GM18502 (cell line): ENCODE data around the gene PXK.

Experiments used
- ATAC-seq: cut with Tn5 transposase; IDR thresholded peaks from one replicate; pipeline ENCODE4 v1.9.1; 2021; ENCODE audit warnings: mild to moderate bottlenecking; ENCODE audit not compliant: unreplicated experiment, poor library complexity

The PXK gene

DNA sequence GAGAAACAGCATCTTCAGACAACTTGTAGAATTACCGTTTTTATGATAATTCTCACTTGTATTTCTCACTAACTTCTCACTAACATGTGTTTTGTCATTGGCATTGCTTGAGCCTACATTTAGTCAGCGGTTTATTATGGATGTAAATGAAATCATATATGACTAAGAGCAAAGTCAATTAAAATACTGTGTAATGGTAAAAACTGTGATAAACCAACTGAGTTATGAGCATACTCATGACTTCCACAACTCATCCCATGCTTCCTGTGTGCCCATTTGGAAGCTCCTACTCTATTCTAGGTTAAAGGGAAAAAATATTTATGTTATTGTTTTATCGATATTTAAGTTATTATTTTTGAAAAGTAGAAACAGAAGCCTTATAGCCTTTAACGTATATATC lies 12.8 kb downstream of the PXK start:
- ATAC-seq: no peak

DNA sequence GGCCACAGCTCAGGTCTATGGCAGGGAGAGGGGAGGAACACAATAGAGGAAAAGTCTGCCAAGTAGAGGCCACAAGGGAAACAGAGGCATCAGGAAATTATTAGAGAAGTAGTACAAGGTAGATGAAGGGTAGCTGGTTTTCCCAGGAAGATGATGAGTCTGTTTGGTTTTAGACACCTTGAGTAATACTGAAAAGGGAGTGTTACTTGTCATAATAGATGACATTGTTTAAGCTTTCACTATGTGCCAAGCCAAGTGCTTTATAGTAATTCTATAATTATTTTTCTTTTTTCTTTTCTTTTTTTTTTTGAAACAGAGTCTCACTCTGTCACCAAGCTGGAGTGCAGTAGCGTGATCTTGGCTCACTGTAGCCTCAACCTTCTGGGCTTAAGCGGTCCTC lies 13.7 kb downstream of the PXK start:
- no peak for ATAC-seq

DNA sequence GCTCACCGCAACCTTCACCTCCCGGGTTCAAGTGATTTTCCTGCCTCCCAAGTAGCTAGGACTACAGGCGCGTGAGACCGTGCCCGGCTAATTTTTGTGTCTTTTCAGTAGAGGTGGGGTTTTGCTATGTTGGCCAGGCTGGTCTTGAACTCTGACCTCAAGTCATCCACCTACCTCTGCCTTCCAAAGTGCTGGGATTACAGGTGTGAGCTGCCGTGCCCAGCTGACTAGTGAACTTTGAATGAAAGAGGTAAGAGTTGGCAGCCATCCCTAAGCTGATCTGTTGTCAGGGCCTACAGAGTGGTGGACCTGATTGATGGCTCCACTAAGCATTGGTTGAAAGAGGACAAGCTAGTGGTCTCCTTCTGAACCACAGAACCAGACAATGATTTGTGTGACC lies 15.3 kb downstream of the PXK start:
- no peak for ATAC-seq

DNA sequence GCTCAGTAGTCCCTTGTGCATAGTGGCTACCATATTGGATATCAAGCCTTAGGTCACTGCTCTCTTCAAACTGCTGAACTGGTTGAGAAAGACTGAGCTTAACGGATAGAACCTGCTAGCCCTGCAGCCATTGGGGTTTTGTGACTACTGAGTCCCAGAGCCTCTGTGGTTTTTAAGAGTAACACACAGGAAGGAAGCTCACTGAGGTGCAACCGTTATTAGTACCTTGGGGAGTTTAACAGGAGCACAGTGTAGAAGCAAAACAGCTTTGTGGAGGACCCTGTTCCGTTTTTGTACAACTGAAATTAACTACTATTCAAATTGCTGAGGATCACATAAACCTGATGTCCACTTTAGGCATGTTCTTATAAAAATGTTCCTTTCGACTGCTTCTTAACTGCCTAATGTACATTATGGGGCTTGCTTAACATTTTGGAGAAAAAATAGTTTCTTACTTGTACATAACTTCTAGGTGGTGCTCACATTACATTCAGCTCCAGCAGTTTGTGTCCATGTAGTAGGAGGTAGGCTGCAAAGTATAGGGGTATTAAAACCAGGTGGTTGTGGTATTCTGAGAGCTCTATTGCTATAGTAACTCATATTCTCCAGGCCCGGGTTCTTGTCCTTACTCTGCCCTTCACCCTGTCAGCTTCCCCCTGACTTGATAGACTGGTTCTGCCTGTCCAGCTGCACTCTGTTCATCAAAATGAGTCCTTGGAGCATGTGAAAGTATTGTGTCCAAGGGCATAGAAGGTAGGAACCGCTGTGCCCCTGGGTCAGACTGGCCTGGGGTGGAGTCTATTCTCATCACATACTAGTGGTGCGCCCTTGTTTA lies 17.3 kb downstream of the PXK start:
- ATAC-seq: peak; percentile 91

DNA sequence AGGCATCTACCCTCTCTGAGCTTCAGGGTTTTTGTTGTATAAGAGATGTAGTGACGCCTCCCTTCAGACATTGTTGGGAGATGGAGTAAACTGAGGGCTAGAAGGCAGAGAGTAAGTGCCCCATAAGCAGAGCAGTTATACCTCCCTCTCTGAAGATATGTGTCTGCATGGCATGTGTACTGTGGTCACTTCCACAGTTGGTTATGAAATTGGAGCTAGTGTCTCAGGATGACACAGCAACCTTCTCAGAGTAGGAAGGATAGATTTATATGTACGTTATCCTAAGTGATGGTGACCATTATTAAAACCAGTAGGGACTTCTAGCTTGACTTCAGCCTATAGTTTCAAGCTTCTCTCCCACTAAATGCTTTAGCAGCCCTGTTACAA lies 17.9 kb downstream of the PXK start:
- peak; percentile 3 for ATAC-seq

DNA sequence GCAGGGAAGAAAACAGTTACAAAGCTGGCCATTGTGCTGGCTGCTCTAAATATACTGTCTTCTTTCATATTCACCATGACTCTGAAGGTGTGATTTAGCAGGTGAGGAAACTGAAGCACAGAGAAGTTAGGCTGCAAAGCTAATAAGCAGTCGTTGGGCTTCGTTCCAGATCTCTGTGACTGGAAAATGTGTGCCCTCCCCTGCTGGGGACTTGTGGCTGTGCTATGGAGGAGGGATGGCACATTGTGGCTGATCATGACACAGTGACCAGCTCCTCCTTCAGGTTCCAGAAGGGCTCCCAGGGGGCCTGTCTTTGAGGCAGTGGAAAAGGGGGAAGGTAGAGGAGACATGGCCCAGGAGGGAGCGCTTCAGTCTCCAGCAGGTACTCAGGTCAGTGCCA lies 19.2 kb downstream of the PXK start:
- no peak for ATAC-seq

DNA sequence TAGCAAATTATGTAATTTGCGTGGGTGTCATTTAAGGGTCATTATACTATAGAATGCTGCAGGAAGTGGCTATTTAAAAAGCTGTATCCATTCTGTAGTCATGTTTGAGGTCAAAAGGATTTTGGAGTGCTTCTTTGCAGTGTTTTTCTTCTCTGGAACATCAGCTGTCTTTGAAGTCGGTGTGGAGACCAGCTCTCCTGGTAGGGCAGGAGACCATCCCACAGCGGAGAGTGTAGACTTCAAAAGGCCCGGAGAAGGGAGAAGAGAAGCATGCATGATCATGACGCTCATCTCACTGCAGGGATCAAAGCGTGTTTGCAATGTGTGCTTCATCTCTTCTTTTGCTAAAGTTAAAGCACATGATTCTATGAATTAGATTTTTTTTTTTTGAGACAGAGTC lies 19.9 kb downstream of the PXK start:
- ATAC-seq: no peak

DNA sequence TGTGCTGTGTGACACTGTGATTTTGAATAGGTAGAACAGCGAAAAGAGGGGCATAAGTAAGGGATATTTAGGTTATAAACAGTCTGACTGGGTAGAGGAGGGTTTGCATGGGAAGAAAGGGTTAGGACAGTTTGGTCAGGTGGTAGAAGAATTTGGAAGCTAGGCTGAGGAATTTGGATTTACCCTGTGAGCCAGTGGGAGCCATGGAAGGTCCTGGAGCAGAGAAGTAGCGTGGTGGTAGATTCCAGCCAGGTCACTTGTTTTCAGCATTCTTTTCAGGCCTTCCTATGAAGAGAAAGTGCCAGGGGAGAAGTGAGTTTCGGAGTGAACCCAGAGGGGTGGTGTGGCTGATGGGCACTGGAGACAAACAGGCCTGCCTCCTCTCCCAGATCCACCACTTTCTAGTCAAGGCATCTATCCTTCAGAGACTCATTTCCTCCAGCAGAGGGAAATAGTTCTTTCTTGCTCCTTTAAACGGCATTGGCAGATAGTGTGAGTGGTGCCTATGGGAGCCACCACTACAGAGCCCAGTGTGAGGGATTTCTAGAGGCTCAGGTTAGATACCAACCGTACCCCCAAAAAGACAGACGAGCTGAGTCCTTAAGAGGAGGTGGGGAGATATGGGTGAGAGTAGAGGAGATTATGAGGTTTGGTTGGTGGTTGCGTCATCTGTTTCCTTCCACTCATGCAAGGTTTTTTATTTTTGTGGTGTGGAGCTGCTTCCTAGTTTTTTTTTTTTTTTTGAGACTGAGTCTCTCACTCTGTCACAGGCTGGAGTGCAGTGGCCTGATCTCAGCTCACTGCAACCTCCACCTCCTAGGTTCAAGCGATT lies 21.2 kb downstream of the PXK start:
- no peak for ATAC-seq

DNA sequence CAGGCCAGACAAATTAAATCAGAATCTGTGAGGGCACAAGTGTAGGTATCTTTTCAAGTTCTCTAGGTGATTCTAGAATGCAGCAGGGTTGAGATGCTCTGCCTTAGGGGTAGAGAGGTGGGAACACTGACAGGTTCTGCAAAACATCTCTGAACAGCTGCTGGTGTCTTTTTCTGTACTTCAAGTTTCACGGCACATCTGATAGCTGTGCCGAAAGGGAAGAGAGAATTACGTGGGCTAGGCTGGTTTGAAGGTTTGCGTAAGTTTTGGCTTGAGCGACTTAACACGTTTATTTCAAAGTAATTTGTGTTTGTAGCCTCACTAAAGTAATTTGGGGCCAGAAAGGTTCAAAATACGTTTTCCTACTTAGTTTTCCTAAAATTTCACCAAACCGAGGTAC lies 22.5 kb downstream of the PXK start:
- peak; percentile 51 for ATAC-seq

DNA sequence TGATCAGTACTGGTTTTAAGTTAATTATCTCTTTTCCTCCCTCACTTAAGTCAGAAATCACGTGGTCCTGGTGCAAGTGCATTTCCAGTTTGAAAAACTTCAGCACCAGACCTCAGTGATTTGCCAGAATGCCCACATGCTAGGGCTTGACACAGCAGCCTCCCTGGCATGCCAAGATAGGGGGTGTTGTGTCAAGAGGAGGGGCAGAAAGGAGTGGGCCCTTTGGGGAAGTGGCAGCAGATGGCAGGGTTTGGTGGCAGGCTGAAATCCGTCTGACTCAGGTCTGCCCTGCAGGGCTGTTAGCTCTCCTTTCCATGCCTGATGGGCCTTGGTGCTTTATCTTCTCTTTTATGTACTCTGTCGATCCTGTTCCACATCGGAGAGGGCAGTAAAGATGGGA lies 23.4 kb downstream of the PXK start:
- ATAC-seq: no peak

DNA sequence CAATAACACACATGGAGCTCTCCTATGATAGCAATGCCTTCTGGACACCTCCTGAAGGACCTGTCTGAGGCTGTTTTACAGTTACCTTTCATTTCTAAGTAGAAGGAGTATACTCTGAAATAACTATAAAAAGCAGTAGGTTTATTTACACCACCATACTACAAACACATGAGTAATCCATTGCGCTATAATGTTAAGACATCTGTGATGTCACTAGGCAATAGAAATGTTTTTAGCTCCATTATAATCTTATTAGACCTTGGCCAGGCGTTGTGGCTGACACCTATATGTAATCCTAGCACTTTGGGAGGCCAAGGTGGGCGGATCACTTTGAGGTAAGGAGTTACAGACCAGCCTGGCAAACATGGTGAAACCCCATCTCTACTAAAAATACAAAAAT lies 24.7 kb downstream of the PXK start:
- no peak for ATAC-seq

DNA sequence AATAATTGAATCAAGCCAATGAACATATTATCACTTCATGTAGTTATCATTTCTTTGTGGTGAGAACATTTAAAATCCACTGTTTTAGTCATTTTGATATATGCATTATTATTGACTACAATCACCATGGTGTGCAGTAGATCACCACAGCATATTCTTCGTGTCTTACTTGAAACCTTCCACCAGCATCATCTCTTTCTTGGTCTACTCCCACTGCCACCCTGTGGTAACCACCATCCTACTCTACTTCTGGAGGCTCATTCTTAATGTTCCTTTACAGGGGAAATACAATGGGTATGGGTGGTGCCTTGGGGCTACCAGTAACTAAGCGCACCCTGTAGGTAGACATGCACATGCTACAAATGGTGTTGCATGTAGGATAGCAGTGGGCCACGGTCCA lies 25.4 kb downstream of the PXK start:
- no peak for ATAC-seq

DNA sequence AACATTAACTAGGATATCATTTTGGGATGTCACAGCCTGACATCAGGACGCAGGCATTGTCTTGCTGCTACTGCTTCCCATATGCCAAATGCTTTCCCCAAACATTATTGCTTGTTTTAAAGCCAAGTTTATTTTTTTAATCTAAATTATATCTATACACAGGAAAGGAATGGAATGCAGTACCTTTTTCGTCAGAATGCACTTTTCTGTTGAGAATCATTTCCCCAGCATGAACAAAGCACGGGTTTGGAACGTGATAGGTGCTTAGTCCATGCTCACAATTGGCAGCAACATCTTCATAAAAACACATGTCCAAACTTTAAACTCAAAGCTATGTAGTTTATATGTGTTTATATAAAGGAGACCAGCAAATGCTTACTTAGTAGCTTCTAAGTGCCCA lies 26.1 kb downstream of the PXK start:
- no peak for ATAC-seq

DNA sequence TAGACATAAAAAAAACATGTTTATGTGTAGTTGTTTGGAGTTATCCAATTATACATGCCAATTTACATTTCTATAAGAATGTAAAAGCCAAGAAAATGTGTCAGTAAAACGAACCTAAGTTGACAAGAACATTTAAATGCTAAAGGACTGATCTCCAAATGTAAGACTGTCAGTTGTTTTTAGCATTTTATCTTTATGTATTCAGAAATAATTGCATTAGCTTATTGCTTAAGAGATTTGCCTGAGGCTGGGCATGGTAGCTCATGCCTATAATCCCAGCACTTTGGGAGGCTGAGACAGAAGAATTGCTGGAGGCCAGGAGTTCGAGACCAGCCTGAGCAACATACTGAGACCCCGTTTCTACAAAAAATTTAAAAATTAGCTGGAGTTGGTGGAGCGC lies 26.9 kb downstream of the PXK start:
- ATAC-seq: no peak

DNA sequence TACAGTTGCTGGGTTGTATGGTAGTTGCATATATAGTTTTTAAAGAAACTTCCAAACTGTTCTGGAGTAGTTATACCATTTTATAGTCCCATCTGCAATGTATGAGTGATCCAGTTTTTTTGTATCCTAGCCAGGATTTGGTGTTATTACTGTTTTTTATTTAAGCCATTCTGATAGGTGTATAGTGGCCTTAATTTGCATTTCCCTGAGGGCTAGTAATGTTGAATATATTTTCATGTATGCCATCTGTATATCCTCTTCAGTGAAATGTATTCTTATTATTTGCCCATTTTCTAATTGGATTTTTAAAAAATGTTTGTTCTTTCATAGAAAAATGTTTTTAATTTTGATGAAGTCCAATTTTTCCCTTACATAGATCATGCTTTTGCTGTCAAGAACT lies 29.2 kb downstream of the PXK start:
- no peak for ATAC-seq

DNA sequence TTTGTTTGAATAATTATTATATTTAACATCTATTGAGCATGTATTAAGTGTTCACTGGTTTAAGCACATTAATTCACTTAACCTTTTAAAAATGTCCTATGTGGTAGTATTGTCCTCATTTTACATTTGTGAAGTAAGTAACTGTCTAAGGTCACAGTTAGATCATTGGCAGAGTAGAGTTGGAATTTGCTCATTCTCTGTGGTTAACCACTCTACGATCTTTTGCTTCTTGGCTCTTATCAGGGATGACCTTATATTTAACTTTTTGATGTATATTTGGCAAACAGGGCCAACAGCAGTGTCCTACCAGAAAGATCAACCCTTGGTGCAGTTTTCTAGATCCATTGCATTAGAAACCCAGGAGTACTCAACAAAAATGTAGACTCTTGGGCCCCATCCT lies 34.0 kb downstream of the PXK start:
- no peak for ATAC-seq

DNA sequence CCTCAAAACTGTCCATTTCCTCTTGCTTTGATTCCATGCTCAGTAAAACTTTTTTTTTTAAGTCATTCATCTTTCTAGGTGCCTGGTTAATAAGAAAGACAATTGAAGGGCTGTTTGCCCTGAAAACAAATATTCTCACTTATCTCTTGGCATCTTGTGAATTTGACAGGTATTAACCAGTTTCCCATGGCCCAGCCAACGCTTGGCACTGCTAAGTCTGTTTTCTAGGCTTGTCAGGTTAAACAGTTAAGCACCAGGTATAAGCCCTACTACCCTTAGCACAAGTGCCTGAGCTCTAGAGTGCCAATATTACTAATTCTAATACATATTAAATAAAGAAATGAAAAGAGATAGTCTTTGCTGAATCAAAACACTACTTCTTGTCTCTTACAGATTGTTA lies 36.3 kb downstream of the PXK start:
- no peak for ATAC-seq

DNA sequence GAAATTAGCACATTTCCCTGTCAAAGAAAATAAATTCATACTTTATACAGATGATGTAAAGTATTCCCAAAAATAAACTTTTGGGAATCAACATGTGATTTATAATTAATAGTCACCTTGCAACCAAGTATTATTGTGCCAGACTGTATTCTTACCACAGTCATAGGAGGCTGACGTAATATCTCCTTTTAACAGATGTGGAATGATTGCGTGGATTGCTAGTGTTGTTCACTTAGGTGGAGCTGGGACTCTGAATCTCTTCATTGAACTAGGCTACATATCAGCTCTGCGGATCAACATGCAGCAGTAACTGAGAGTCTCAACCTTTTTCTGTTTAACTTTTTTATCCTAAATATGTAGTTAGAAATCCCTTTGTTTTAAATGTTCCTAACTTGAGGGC lies 37.2 kb downstream of the PXK start:
- no peak for ATAC-seq

DNA sequence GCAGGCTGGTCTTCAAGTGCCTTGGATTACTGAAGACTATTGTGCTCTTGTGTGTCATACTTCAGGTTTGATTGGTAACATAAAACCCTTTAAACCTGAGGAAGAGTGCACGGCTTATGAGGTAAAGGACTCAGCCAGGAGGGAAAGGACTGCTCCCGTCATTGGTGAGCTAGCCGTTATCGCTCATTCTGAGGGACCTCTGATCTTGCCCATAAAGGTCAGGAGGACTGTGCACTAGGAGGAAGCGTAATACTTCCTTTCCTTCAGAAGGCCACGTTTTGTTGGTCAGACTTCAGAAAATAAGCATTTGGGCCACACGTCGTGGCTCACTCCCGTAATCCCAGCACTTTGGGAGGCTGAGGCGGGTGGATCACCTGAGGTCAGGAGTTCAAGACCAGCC lies 37.7 kb downstream of the PXK start:
- ATAC-seq: no peak

DNA sequence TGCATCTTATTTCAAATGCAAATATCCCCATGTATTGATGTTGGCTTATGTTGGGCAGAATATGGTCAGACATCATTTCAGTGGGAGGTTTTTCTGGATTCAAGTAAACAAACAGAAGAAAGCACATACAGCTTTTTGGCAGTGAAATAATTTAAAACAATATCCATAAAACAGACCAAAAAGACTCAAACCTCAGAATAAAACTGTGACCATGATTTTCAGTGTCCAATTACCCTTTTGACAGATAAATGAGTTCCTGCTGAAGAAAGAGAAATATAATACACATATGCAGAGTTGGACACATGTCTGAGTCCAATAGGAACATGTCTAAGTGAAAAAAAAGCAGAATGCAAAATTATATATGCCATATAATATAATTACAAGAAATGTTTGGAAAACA lies 39.1 kb downstream of the PXK start:
- ATAC-seq: no peak

DNA sequence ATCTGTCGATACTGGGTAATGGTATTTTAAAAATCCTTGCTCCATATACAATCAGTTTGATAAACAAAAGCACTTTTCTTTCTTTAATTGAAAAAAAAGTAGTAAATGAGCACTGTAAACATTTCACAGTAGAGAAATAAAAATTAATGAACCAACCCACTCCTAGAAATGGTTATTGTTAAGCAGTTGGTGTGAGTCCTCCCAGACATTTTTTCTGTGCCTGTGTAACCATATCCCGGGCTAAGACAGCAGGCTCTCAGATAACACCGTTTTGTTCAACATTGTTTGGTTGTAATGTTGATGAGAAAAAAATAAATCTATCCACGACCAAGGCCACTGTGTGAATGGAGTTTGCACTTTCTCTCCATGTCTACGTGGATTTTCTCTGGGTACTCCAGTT lies 42.6 kb downstream of the PXK start:
- no peak for ATAC-seq

DNA sequence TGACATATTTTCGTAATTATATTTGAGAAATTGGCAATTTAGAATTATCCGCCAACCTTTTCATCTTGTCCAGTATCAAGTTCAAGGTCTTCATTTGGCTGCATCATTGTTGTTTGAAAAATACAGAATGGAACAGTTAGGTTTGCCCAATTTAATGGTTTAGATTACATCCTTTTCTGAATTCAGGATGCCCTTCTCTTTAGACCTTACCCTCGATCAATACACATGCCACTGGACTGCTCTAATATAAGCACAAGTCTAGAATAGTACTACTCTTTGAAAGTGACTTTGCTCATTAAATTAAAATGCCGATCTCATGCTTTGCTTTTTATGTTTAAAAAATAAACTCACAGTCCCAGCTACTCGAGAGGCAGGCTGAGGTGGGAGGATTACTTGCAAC lies 44.5 kb downstream of the PXK start:
- no peak for ATAC-seq
